ENCODE results near the gene CRHR1. TPM values are rescaled to one million over a fixed set of nuclear protein-coding genes. Genes with fewer than 3 reads are reported as not detected.
A peak's percentile ranks its signal among the peaks of the same experiment; 100 is the strongest.

Gene CRHR1
- total RNA-seq, 2 experiments from 2014 or later, result not detected

- TF ChIP-seq CTCF (IDR thresholded peaks at IDR 0.05), result no peak
- no peaks in the 10 kb centered on the region for H3K27me3 Mint-ChIP-seq
- intact Hi-C loops (cut with micrococcal nuclease), result no loop called here
- DNase-seq (peak; percentile 26), ATAC-seq (peak; percentile 45)
- no peaks in the 10 kb centered on the region for H3K9me3 Mint-ChIP-seq
- no peak overlapping the region for H3K4me3 Mint-ChIP-seq
- no peaks in the 10 kb centered on the region for H3K4me1 Mint-ChIP-seq (ENCODE audit: low read depth)
- H3K36me3 Mint-ChIP-seq (ENCODE audit: low read depth), result no peaks in the 10 kb centered on the region
- no peak overlapping the region for H3K27ac Mint-ChIP-seq
- ChIA-PET CTCF (interaction anchor here (0.7 to 1.2 kb wide), 3 partner anchors 9 to 184 kb away, joined by 3 to 4 read pairs (median 3); no protein-coding TSS in a partner anchor), POLR2A (interaction anchor here (0.6 kb wide), 1 partner anchor 656 kb away, joined by 3 read pairs; no protein-coding TSS in a partner anchor)
Observed at GRCh38 chr17:45823598-45823997, 39.5 kb downstream of the CRHR1 start.

- H3K36me3 Mint-ChIP-seq (ENCODE audit: low read depth), result no peaks in the 10 kb centered on the region
Observed at GRCh38 chr17:45824475-45824874, 40.4 kb downstream of the CRHR1 start.

GRCh38 chr17:45824901-45825492, 40.9 kb downstream of the CRHR1 start:
- intact Hi-C loops (cut with micrococcal nuclease), result no loop called here

More at GRCh38 chr17:45824475-45824874, 40.4 kb downstream of the CRHR1 start:
- ChIA-PET POLR2A (no interaction called here), CTCF (interaction anchor here (1.2 kb wide), 1 partner anchor 8 kb away, joined by 4 read pairs; no protein-coding TSS in a partner anchor)
- Mint-ChIP-seq H3K4me3 (no peak overlapping the region), H3K9me3 (no peaks in the 10 kb centered on the region), H3K27me3 (no peaks in the 10 kb centered on the region), H3K4me1 (ENCODE audit: low read depth) (no peaks in the 10 kb centered on the region), H3K27ac (no peak overlapping the region)
- ATAC-seq (no peak), DNase-seq (no peak)
- intact Hi-C loops (cut with micrococcal nuclease), result no loop called here
- TF ChIP-seq CTCF (IDR thresholded peaks at IDR 0.05), result no peak

GRCh38 chr17:45825792-45826191, 41.7 kb downstream of the CRHR1 start:
- H3K9me3 Mint-ChIP-seq, result no peaks in the 10 kb centered on the region
- H3K36me3 Mint-ChIP-seq (ENCODE audit: low read depth), result no peaks in the 10 kb centered on the region
- no peak overlapping the region for H3K27ac Mint-ChIP-seq
- ATAC-seq (no peak), DNase-seq (no peak)
- peaks cover 2% of the 10 kb centered on the region for H3K27me3 Mint-ChIP-seq
- no peak for TF ChIP-seq CTCF (IDR thresholded peaks at IDR 0.05)
- no peak overlapping the region for H3K4me3 Mint-ChIP-seq
- POLR2A ChIA-PET, result interaction anchor here (0.5 kb wide), 1 partner anchor 111 kb away, joined by 3 read pairs; no protein-coding TSS in a partner anchor
- CTCF ChIA-PET, result interaction anchor here (1.2 kb wide), 1 partner anchor 186 kb away, joined by 3 read pairs; no protein-coding TSS in a partner anchor
- H3K4me1 Mint-ChIP-seq (ENCODE audit: low read depth), result no peaks in the 10 kb centered on the region
- intact Hi-C loops (cut with micrococcal nuclease), result no loop called here

More at GRCh38 chr17:45824901-45825492, 40.9 kb downstream of the CRHR1 start:
- DNase-seq (no peak), ATAC-seq (no peak)
- H3K27ac Mint-ChIP-seq, result no peak overlapping the region
- no peak for TF ChIP-seq CTCF (IDR thresholded peaks at IDR 0.05)
- H3K4me1 Mint-ChIP-seq (ENCODE audit: low read depth), result no peaks in the 10 kb centered on the region
- H3K36me3 Mint-ChIP-seq (ENCODE audit: low read depth), result no peaks in the 10 kb centered on the region
- no peak overlapping the region for H3K4me3 Mint-ChIP-seq
- ChIA-PET CTCF (interaction anchor here (1.2 kb wide), 1 partner anchor 185 kb away, joined by 3 read pairs; no protein-coding TSS in a partner anchor), POLR2A (no interaction called here)
- H3K9me3 Mint-ChIP-seq, result no peaks in the 10 kb centered on the region
- H3K27me3 Mint-ChIP-seq, result peaks cover 1% of the 10 kb centered on the region

GRCh38 chr17:45826919-45827588, 42.9 kb downstream of the CRHR1 start:
- Mint-ChIP-seq H3K27me3 (peaks cover 2% of the 10 kb centered on the region), H3K4me3 (no peak overlapping the region), H3K27ac (no peak overlapping the region), H3K4me1 (ENCODE audit: low read depth) (no peaks in the 10 kb centered on the region), H3K36me3 (ENCODE audit: low read depth) (no peaks in the 10 kb centered on the region), H3K9me3 (no peaks in the 10 kb centered on the region)
- POLR2A ChIA-PET, result no interaction called here
- CTCF ChIA-PET, result interaction anchor here (1.2 to 1.4 kb wide), 3 partner anchors 7 to 187 kb away, joined by 3 to 4 read pairs (median 4); no protein-coding TSS in a partner anchor
- DNase-seq, result no peak
- TF ChIP-seq CTCF (IDR thresholded peaks at IDR 0.05), result no peak
- no peak for ATAC-seq
- intact Hi-C loops (cut with micrococcal nuclease), result no loop called here
